Measurements from ENCODE around the gene FAM90A1.
"Not testable (repeated sequence)": the region's sequence is repeated elsewhere in the genome, so short reads cannot be mapped to it uniquely, and the experiment has no call there.

FAM90A1 gene

GRCh38 chr12:8226992-8227731 is at the start of gene FAM90A1:
Gene FAM90A1, minus strand, starts transcription at chr12:8227618. Its CDS starts 2,786 bp downstream, at chr12:8224832.
- DNase-seq, result peak; percentile 31

GRCh38 chr12:8276397-8276796 is 49.0 kb upstream of the FAM90A1 start:
- DNase-seq, result not testable (repeated sequence)

- DNase-seq, result not testable (repeated sequence)
These were observed 39.3 kb upstream of the FAM90A1 start for GRCh38 chr12:8266706-8267105.

- not testable (repeated sequence) for DNase-seq
These were observed 36.8 kb upstream of the FAM90A1 start for GRCh38 chr12:8264236-8264635.

- DNase-seq, result not testable (repeated sequence)
These were observed 33.7 kb upstream of the FAM90A1 start for GRCh38 chr12:8261111-8261554.

- not testable (repeated sequence) for DNase-seq
These were observed 28.9 kb upstream of the FAM90A1 start for GRCh38 chr12:8256356-8256755.

- not testable (repeated sequence) for DNase-seq
These were observed 27.3 kb upstream of the FAM90A1 start for GRCh38 chr12:8254705-8255104.

GRCh38 chr12:8252056-8252818 is 24.8 kb upstream of the FAM90A1 start:
- DNase-seq, result not testable (repeated sequence)

GRCh38 chr12:8251616-8252015 is 24.2 kb upstream of the FAM90A1 start:
- DNase-seq, result not testable (repeated sequence)

GRCh38 chr12:8246941-8247535 is 19.6 kb upstream of the FAM90A1 start:
- DNase-seq, result not testable (repeated sequence)

- DNase-seq, result not testable (repeated sequence)
These were observed 16.3 kb upstream of the FAM90A1 start for GRCh38 chr12:8243682-8244161.

- peak; percentile 96 for DNase-seq
These were observed 15.7 kb upstream of the FAM90A1 start for GRCh38 chr12:8242880-8243681.

- DNase-seq, result not testable (repeated sequence)
These were observed 15.1 kb upstream of the FAM90A1 start for GRCh38 chr12:8242622-8242879.

- DNase-seq, result not testable (repeated sequence)
These were observed 14.7 kb upstream of the FAM90A1 start for GRCh38 chr12:8241917-8242621.

GRCh38 chr12:8240340-8241114 is 13.1 kb upstream of the FAM90A1 start:
- not testable (repeated sequence) for DNase-seq

- DNase-seq, result not testable (repeated sequence)
These were observed 9.6 kb upstream of the FAM90A1 start for GRCh38 chr12:8237031-8237430.

GRCh38 chr12:8235316-8236157 is 8.1 kb upstream of the FAM90A1 start:
- not testable (repeated sequence) for DNase-seq

- not testable (repeated sequence) for DNase-seq
These were observed 7.3 kb upstream of the FAM90A1 start for GRCh38 chr12:8234746-8235145.

GRCh38 chr12:8233935-8234495 is 6.6 kb upstream of the FAM90A1 start:
- DNase-seq, result not testable (repeated sequence)
